ENCODE data around the gene PAX8.

DNA sequence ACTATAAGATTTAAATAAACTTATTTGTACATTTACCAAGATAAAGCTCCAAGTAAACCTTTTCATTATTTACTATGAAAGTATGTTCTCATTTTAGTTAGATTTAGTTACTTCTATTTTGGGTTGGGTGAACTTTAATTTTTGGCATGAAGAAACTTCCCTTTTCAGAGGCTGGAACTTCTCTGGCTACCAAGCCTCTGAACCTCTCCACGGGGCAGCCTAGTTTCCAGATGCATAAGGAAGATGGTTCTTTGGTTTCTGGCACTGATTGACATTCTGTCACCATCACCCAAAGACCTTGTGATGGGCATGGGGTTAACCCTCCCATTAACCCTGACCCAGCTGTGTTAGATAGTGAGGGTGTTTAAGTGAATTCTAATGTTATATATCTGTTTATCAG is 87.8 kb downstream of the PAX8 start:
- TF ChIP-seq, protein P1, sequence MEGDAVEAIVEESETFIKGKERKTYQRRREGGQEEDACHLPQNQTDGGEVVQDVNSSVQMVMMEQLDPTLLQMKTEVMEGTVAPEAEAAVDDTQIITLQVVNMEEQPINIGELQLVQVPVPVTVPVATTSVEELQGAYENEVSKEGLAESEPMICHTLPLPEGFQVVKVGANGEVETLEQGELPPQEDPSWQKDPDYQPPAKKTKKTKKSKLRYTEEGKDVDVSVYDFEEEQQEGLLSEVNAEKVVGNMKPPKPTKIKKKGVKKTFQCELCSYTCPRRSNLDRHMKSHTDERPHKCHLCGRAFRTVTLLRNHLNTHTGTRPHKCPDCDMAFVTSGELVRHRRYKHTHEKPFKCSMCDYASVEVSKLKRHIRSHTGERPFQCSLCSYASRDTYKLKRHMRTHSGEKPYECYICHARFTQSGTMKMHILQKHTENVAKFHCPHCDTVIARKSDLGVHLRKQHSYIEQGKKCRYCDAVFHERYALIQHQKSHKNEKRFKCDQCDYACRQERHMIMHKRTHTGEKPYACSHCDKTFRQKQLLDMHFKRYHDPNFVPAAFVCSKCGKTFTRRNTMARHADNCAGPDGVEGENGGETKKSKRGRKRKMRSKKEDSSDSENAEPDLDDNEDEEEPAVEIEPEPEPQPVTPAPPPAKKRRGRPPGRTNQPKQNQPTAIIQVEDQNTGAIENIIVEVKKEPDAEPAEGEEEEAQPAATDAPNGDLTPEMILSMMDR (IDR thresholded peaks at IDR 0.05): no peak
- no peak for TF ChIP-seq POLR2A (IDR thresholded peaks at IDR 0.05)
- TF ChIP-seq POLR2AphosphoS5 (IDR thresholded peaks at IDR 0.05): no peak
- no peak for TF ChIP-seq EP300 (IDR thresholded peaks at IDR 0.05)
